B cell (primary cell): ENCODE measurements around the gene UBAC2.

Experiments used
- EZH2 ChIP-seq: IDR thresholded peaks from 2 replicates; pipeline ENCODE4 v1.6.1; 2012; ENCODE audit warnings: borderline replicate concordance, low read depth, mild to moderate bottlenecking, moderate library complexity, low read length; ENCODE audit not compliant: insufficient read depth, poor library complexity, severe bottlenecking
- TF ChIP-seq, protein P1 (sequence below): fragments of 200-600 bp; IDR thresholded peaks from one replicate; pipeline ENCODE4 v1.8.0; 2022; ENCODE audit warnings: antibody characterized with exemption, mild to moderate bottlenecking

GRCh38 chr13:99421271-99421670 lies 220.6 kb downstream of the UBAC2 start:
- TF ChIP-seq, protein P1, sequence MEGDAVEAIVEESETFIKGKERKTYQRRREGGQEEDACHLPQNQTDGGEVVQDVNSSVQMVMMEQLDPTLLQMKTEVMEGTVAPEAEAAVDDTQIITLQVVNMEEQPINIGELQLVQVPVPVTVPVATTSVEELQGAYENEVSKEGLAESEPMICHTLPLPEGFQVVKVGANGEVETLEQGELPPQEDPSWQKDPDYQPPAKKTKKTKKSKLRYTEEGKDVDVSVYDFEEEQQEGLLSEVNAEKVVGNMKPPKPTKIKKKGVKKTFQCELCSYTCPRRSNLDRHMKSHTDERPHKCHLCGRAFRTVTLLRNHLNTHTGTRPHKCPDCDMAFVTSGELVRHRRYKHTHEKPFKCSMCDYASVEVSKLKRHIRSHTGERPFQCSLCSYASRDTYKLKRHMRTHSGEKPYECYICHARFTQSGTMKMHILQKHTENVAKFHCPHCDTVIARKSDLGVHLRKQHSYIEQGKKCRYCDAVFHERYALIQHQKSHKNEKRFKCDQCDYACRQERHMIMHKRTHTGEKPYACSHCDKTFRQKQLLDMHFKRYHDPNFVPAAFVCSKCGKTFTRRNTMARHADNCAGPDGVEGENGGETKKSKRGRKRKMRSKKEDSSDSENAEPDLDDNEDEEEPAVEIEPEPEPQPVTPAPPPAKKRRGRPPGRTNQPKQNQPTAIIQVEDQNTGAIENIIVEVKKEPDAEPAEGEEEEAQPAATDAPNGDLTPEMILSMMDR = no peak
- TF ChIP-seq EZH2 = no peak
